Right lobe of liver (tissue), 6 donors: ENCODE measurements around the gene EDA. TPM values are rescaled to one million over a fixed set of nuclear protein-coding genes. Genes with fewer than 3 reads are reported as not detected.

Experiments
- ATAC-seq, 4 donors: fragments of 200-7000 bp; cut with Tn5 transposase; one replicate each; pipeline ENCODE4 v1.9.1; 2020; ENCODE audit warnings: mild to moderate bottlenecking in 4 of 4, moderate library complexity in 4 of 4
- DNase-seq, 3 donors: peaks; one replicate each; pipeline ENCODE4 v3.0.0-alpha.2; 2020
- H3K27ac ChIP-seq, 3 donors: fragments of 200-600 bp; one replicate each; pipeline ENCODE4 v1.8.0; 2022
- H3K27me3 ChIP-seq, 2 donors: fragments of 200-600 bp; one replicate each; pipeline ENCODE4 v1.8.0; 2022
- H3K36me3 ChIP-seq, 4 donors: fragments of 200-600 bp; sonication (generic) in 1 of 4; one replicate each; pipeline versions ENCODE4 v1.5.1 to v1.8.0; 2017 to 2022; ENCODE audit warnings: control low read depth in 1 of 4
- H3K4me1 ChIP-seq, 4 donors: fragments of 200-600 bp; sonication (generic) in 1 of 4; one replicate each; pipeline versions ENCODE4 v1.5.1 to v1.8.0; 2017 to 2022; ENCODE audit warnings: control low read depth in 1 of 4
- H3K4me3 ChIP-seq, 3 donors: fragments of 200-600 bp; one replicate each; pipeline ENCODE4 v1.8.0; 2022
- H3K9me3 ChIP-seq, 4 donors: fragments of 200-600 bp; sonication (generic) in 1 of 4; one replicate each; pipeline versions ENCODE4 v1.5.1 to v1.8.0; 2017 to 2022; ENCODE audit warnings: control low read depth in 1 of 4
- POLR2A ChIP-seq: fragments of 450-650 bp; IDR thresholded peaks from one replicate; pipeline ENCODE4 v1.6.1; 2017; ENCODE audit warnings: antibody characterized with exemption, mild to moderate bottlenecking
- WGBS: methylation state at CpG from one replicate; pipeline ENCODE4 v1.1.6; 2018; ENCODE audit warnings: low coverage, low lambda C conversion rate; ENCODE audit not compliant: insufficient coverage; ENCODE audit errors: missing lambda C conversion rate; 5-methylcytosine and 5-hydroxymethylcytosine counted together
- intact Hi-C, 2 donors: fragments of 100-400 bp; cut with DNase I; formaldehyde crosslinking; loops; one replicate each; pipeline versions ENCODE4 v1.11.2 to v1.14.1; 2022
- total RNA-seq, 6 experiments: library from RNA; depleted of rRNA in 2 of 6; stranded (reverse); fragments of >200 nt in 2 of 6; fragmentation: NEBNext Ultra II Directional in 3 of 6; extraction: Animal tissue kit (Norgen Biotek cat#: 25700) in 3 of 6; gene quantifications; one replicate each; pipeline versions ENCODE4 v1.1.0 to v1.2.4, GENCODE V29; 2016 to 2023
- TF ChIP-seq, protein P1 (sequence below), 4 donors: fragments of 200-600 bp in 3 of 4; fragments of 450-650 bp in 1 of 4; IDR thresholded peaks; one replicate each; pipeline versions ENCODE4 v1.5.1 to v1.8.0; 2016 to 2022; ENCODE audit warnings: antibody characterized with exemption in 4 of 4, mild to moderate bottlenecking in 2 of 4
- donor health status: DM: no; HTN: yes; CAD: no.
- donor health status: DM: no; HTN: no; CAD: no.
- donor health status: DM: no; HTN: no; CAD: no.
- donor health status: DM: no; HTN: yes; CAD: no.
- donor health status: DM: no; HTN: yes; CAD: no.

EDA gene
- total RNA-seq, 6 experiments from 2014 or later: 1.7 to 2.7 (median 2.1) TPM

DNA sequence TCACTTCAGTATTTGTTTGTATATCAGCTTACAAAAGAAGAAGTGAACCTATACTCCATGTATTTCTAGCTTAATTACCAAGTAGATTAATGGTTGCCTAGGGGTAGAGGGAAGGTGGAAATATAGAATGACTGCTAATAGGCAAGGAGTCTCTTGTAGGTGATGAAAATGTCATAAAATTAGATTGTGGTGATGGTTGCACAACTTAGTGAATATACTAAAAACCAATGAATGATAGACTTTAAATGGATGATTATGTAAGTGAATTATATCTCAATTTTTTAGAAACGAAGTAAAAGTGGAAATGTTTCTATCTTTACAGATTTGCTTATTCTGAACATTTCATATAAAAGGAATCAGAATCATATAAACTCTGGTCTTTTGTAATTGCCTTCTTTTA lies 268.3 kb downstream of the EDA start:
- Histone ChIP-seq H3K27ac (no peak overlapping the region), H3K4me3 (no peak overlapping the region), H3K36me3 (no peaks in the 10 kb centered on the region), H3K9me3 (no peaks in the 10 kb centered on the region), H3K27me3 (no peaks in the 10 kb centered on the region), H3K4me1 (no peaks in the 10 kb centered on the region)
- no peak for ATAC-seq
- intact Hi-C loops: no loop called here
- TF ChIP-seq, protein P1, sequence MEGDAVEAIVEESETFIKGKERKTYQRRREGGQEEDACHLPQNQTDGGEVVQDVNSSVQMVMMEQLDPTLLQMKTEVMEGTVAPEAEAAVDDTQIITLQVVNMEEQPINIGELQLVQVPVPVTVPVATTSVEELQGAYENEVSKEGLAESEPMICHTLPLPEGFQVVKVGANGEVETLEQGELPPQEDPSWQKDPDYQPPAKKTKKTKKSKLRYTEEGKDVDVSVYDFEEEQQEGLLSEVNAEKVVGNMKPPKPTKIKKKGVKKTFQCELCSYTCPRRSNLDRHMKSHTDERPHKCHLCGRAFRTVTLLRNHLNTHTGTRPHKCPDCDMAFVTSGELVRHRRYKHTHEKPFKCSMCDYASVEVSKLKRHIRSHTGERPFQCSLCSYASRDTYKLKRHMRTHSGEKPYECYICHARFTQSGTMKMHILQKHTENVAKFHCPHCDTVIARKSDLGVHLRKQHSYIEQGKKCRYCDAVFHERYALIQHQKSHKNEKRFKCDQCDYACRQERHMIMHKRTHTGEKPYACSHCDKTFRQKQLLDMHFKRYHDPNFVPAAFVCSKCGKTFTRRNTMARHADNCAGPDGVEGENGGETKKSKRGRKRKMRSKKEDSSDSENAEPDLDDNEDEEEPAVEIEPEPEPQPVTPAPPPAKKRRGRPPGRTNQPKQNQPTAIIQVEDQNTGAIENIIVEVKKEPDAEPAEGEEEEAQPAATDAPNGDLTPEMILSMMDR (IDR thresholded peaks at IDR 0.05): no peak
- no peak for TF ChIP-seq POLR2A
- 14% methylated on average over 1 of the region's 1 CpG for WGBS
- DNase-seq: no peak

DNA sequence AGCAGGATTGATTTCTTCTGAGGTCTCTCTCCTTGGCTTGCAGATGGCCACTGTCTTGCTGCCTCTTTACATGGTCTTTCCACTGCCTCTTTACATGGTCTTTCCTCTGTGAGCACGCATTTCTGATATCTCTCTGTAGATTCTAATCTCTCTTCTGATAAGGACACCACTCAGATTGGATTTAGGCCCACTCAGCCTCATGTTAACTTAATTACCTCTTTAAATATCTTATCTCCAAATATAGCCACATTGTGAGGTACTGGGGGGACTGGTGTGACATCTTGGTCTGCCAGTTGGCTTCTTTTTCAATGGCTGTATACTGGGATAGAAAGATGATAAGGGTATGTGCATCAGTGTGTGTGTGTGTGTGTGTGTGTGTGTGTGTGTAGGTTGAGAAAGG lies 280.1 kb downstream of the EDA start:
- 22% methylated on average over 1 of the region's 1 CpG for WGBS
- intact Hi-C loops: no loop called here

DNA sequence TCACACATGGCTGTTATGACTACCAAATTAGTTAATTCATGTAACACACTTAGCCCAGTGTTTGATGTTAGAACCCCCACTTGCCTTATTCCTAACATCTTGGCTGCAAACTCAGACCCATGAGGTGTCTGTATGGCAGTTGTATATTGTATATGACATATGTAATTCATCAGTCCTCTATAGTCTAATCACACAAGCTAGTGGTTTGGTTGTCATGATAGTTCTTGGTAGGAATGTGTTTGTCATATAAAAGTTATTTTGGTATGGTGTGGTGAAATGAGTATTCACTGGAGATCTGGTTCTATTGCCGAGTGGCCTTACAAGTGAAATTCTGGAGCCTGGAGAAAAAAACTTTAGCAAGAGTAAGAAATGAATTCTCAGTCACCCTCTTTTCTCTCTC lies 284.6 kb downstream of the EDA start:
- Histone ChIP-seq H3K36me3 (no peaks in the 10 kb centered on the region), H3K9me3 (no peaks in the 10 kb centered on the region), H3K27me3 (no peaks in the 10 kb centered on the region), H3K4me3 (no peak overlapping the region), H3K4me1 (no peaks in the 10 kb centered on the region), H3K27ac (no peak overlapping the region)
- ATAC-seq: no peak
- WGBS: 57% methylated on average over 1 of the region's 1 CpG
- no peak for DNase-seq
- TF ChIP-seq, protein P1 (IDR thresholded peaks at IDR 0.05): no peak
- TF ChIP-seq POLR2A: no peak
- intact Hi-C loops: no loop called here

More for the DNA sequence above, 280.1 kb downstream of the EDA start:
- Histone ChIP-seq H3K36me3 (no peaks in the 10 kb centered on the region), H3K4me3 (no peak overlapping the region), H3K27me3 (no peaks in the 10 kb centered on the region), H3K4me1 (no peaks in the 10 kb centered on the region), H3K9me3 (no peaks in the 10 kb centered on the region), H3K27ac (no peak overlapping the region)
- ATAC-seq (no peak), DNase-seq (no peak)
- TF ChIP-seq POLR2A: no peak
- TF ChIP-seq, protein P1 (IDR thresholded peaks at IDR 0.05): no peak

DNA sequence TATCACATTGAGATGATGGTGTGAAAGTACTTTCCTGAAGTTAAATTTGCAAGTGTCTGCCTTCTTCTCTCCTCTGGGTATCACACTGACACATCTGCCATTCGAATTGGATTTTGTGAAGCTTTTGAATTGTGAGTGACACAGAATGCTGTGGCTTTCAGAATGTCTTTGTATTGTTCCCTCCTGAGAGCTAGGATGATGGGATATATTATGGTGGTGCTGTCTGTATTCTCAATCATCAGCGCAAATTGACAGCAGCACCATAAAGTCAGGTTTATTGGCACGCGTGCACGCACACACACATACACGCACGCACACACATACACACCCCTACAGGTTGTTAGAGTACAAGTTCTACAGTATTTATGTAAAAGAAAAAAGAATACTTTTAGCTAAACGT lies 290.5 kb downstream of the EDA start:
- Histone ChIP-seq H3K27me3 (no peaks in the 10 kb centered on the region), H3K4me3 (no peak overlapping the region), H3K9me3 (no peaks in the 10 kb centered on the region), H3K36me3 (no peaks in the 10 kb centered on the region), H3K27ac (no peak overlapping the region), H3K4me1 (peaks cover 0 to 4% (median 0%) of the 10 kb centered on the region in 4 donors)
- ATAC-seq (no peak), DNase-seq (no peak)
- intact Hi-C loops: no loop called here
- no peak for TF ChIP-seq POLR2A
- 57% methylated on average over 8 of the region's 8 CpGs for WGBS

DNA sequence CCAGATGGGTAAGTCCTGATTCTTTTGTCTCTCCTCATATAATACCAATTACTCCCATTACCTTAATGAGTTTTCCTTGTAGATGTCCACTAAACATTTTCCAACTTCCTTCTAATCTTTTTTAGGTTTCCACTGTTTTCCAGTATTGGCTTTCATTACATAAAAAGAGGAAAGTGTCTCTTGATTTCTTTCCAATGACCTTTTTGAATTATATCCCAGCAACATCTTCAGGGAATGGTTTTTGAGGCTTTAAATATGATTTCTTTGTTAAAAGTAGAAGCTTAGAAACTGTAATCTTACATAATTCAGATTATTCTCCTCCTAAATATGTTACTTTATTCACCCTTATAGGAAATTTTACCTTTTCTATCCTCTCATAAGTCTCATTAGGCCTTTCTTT lies 298.9 kb downstream of the EDA start:
- TF ChIP-seq, protein P1 (IDR thresholded peaks at IDR 0.05): no peak
- no peak for TF ChIP-seq POLR2A
- ATAC-seq: no peak
- Histone ChIP-seq H3K4me1 (no peaks in the 10 kb centered on the region), H3K9me3 (no peaks in the 10 kb centered on the region), H3K36me3 (no peaks in the 10 kb centered on the region), H3K27ac (no peak overlapping the region), H3K4me3 (no peak overlapping the region), H3K27me3 (no peaks in the 10 kb centered on the region)
- intact Hi-C loops: no loop called here
- no peak for DNase-seq
